Neuronal stem cell (in vitro differentiated cells): ENCODE data around the gene LRRIQ4.

Source experiments
- DNase-seq: peaks from one replicate; pipeline ENCODE4 v3.0.0-alpha.2; 2013; ENCODE audit warnings: low spot score
- H2AFZ ChIP-seq: one replicate; pipeline ENCODE4 v1.6.1; 2013; ENCODE audit warnings: mild to moderate bottlenecking, low read length, inconsistent platforms
- H2AK5ac ChIP-seq: 2 replicates; pipeline ENCODE4 v1.6.1; 2013; ENCODE audit warnings: low read depth, mild to moderate bottlenecking, inconsistent platforms, low read length, moderate library complexity, mixed read lengths
- H2BK120ac ChIP-seq: 2 replicates; pipeline ENCODE4 v1.6.1; 2013; ENCODE audit warnings: low read depth, mild to moderate bottlenecking, inconsistent platforms, low read length, moderate library complexity, mixed read lengths
- H2BK12ac ChIP-seq: one replicate; pipeline ENCODE4 v1.6.1; 2013; ENCODE audit warnings: low read length, inconsistent platforms
- H2BK15ac ChIP-seq: 2 replicates; pipeline ENCODE4 v1.6.1; 2013; ENCODE audit warnings: mild to moderate bottlenecking, low read length, inconsistent platforms, mixed read lengths
- H2BK5ac ChIP-seq: one replicate; pipeline ENCODE4 v1.6.1; 2013; ENCODE audit warnings: inconsistent platforms, mild to moderate bottlenecking, low read length, moderate library complexity
- H3K14ac ChIP-seq: one replicate; pipeline ENCODE4 v1.6.1; 2013; ENCODE audit warnings: low read length, inconsistent platforms
- H3K18ac ChIP-seq: 2 replicates; pipeline ENCODE4 v1.6.1; 2013; ENCODE audit warnings: low read length, inconsistent platforms
- H3K23ac ChIP-seq: 2 replicates; pipeline ENCODE4 v1.6.1; 2013; ENCODE audit warnings: low read depth, mild to moderate bottlenecking, mixed read lengths, low read length, inconsistent platforms; ENCODE audit not compliant: poor library complexity
- H3K27ac ChIP-seq: replicated peaks from 3 replicates; pipeline ENCODE4 v1.5.1; 2013; ENCODE audit warnings: low read length, inconsistent platforms
- H3K27me3 ChIP-seq, 3 experiments: 2 replicates each; pipeline ENCODE4 v1.6.1; 2013; ENCODE audit warnings: low read length in 3 of 3, mild to moderate bottlenecking in 2 of 3, inconsistent platforms in 1 of 3, low read depth in 1 of 3, mixed read lengths in 1 of 3, moderate library complexity in 1 of 3; ENCODE audit not compliant: control insufficient read depth in 3 of 3, insufficient read depth in 3 of 3
- H3K36me3 ChIP-seq, 2 donors: replicated peaks in 1 of 2; 2 replicates each; pipeline ENCODE4 v1.6.1; 2013; ENCODE audit warnings: low read length in 2 of 2; ENCODE audit not compliant: control insufficient read depth in 2 of 2, insufficient read depth in 2 of 2
- H3K4ac ChIP-seq: 2 replicates; pipeline ENCODE4 v1.6.1; 2013; ENCODE audit warnings: inconsistent platforms, mild to moderate bottlenecking, low read length, moderate library complexity
- H3K4me1 ChIP-seq, 2 donors: 1 replicate in 1 of 2; 2 replicates in 1 of 2; pipeline ENCODE4 v1.6.1; 2013; ENCODE audit warnings: low read length in 2 of 2, low read depth in 1 of 2; ENCODE audit not compliant: control insufficient read depth in 2 of 2, insufficient read depth in 1 of 2
- H3K4me2 ChIP-seq: one replicate; pipeline ENCODE4 v1.6.1; 2013; ENCODE audit warnings: mild to moderate bottlenecking, low read length, inconsistent platforms; ENCODE audit not compliant: insufficient read depth, poor library complexity, severe bottlenecking
- H3K4me3 ChIP-seq, 2 donors: 2 replicates each; pipeline ENCODE4 v1.5.1; 2013; ENCODE audit warnings: low read length in 2 of 2, mild to moderate bottlenecking in 2 of 2, inconsistent platforms in 1 of 2, moderate library complexity in 1 of 2
- H3K79me1 ChIP-seq: one replicate; pipeline ENCODE4 v1.6.1; 2013; ENCODE audit warnings: low read depth, mild to moderate bottlenecking, inconsistent platforms, low read length, moderate library complexity
- H3K9ac ChIP-seq: one replicate; pipeline ENCODE4 v1.6.1; 2013; ENCODE audit warnings: mild to moderate bottlenecking, low read depth, low read length, inconsistent platforms; ENCODE audit not compliant: poor library complexity
- H3K9me3 ChIP-seq, 2 donors: replicated peaks in 1 of 2; 2 replicates each; pipeline versions ENCODE3 to v1.6.1; 2013; ENCODE audit warnings: low read length in 2 of 2, mild to moderate bottlenecking in 2 of 2, inconsistent platforms in 1 of 2, low read depth in 1 of 2, mixed read lengths in 1 of 2, moderate library complexity in 1 of 2; ENCODE audit not compliant: control insufficient read depth in 2 of 2, insufficient read depth in 1 of 2
- H4K8ac ChIP-seq: one replicate; pipeline ENCODE4 v1.6.1; 2013; ENCODE audit warnings: low read depth, mild to moderate bottlenecking, inconsistent platforms, low read length, moderate library complexity
- H4K91ac ChIP-seq: one replicate; pipeline ENCODE4 v1.6.1; 2013; ENCODE audit warnings: low read length, low read depth, mild to moderate bottlenecking, inconsistent platforms; ENCODE audit not compliant: poor library complexity
- WGBS, 2 donors: extraction: QIAGEN DNeasy Blood & Tissue Kit; methylation state at CpG; one replicate each; pipeline ENCODE4 v1.1.7; 2013; ENCODE audit warnings: missing lambda C conversion rate in 2 of 2, mixed read lengths in 1 of 2; ENCODE audit not compliant: insufficient read length in 2 of 2, insufficient replicate concordance in 1 of 2; ENCODE audit errors: extremely low coverage in 2 of 2; 5-methylcytosine and 5-hydroxymethylcytosine counted together

LRRIQ4 gene

GRCh38 chr3:169846458-169847193 lies 34.0 kb downstream of the LRRIQ4 start:
- Histone ChIP-seq H3K4me1 (no peaks in the 10 kb centered on the region), H3K4ac (no peak overlapping the region), H3K9ac (no peak overlapping the region), H2BK5ac (no peak overlapping the region), H3K18ac (no peak overlapping the region), H2BK12ac (no peak overlapping the region), H3K14ac (no peak overlapping the region), H2AFZ (no peak overlapping the region), H3K9me3 (no peaks in the 10 kb centered on the region), H3K79me1 (no peaks in the 10 kb centered on the region), H3K36me3 (no peaks in the 10 kb centered on the region), H3K4me2 (no peak overlapping the region), H3K23ac (no peak overlapping the region), H2BK120ac (no peak overlapping the region), H3K27ac (no peak overlapping the region), H2AK5ac (no peak overlapping the region), H3K27me3 (no peaks in the 10 kb centered on the region), H2BK15ac (no peak overlapping the region), H3K4me3 (no peak overlapping the region), H4K91ac (no peak overlapping the region), H4K8ac (no peak overlapping the region)
- no peak for DNase-seq
- no CpG with 5 or more reads among the region's 11 CpGs for WGBS, 2 donors

- Histone ChIP-seq H3K27ac (no peak overlapping the region), H3K18ac (no peak overlapping the region), H3K9ac (no peak overlapping the region), H2AK5ac (no peak overlapping the region), H3K27me3 (no peaks in the 10 kb centered on the region), H2BK12ac (no peak overlapping the region), H3K14ac (no peak overlapping the region), H3K36me3 (no peaks in the 10 kb centered on the region), H2AFZ (no peak overlapping the region), H2BK120ac (no peak overlapping the region), H3K4me3 (no peak overlapping the region), H3K4me1 (no peaks in the 10 kb centered on the region), H3K4me2 (no peak overlapping the region), H4K8ac (no peak overlapping the region), H3K4ac (no peak overlapping the region), H3K9me3 (no peaks in the 10 kb centered on the region), H3K23ac (no peak overlapping the region), H2BK15ac (no peak overlapping the region), H2BK5ac (no peak overlapping the region), H4K91ac (no peak overlapping the region), H3K79me1 (no peaks in the 10 kb centered on the region)
- no CpG with 5 or more reads among the region's 4 CpGs for WGBS, 2 donors
- DNase-seq = no peak
Observed at GRCh38 chr3:169847896-169848295, 35.2 kb downstream of the LRRIQ4 start.

GRCh38 chr3:169848741-169849140 lies 36.1 kb downstream of the LRRIQ4 start:
- Histone ChIP-seq H4K8ac (no peak overlapping the region), H3K4ac (no peak overlapping the region), H2BK5ac (no peak overlapping the region), H2AFZ (no peak overlapping the region), H3K18ac (no peak overlapping the region), H3K79me1 (no peaks in the 10 kb centered on the region), H3K36me3 (no peaks in the 10 kb centered on the region), H3K14ac (no peak overlapping the region), H2AK5ac (no peak overlapping the region), H3K23ac (no peak overlapping the region), H3K27ac (no peak overlapping the region), H2BK120ac (no peak overlapping the region), H3K4me3 (no peak overlapping the region), H3K4me1 (no peaks in the 10 kb centered on the region), H3K9me3 (no peaks in the 10 kb centered on the region), H3K9ac (no peak overlapping the region), H2BK12ac (no peak overlapping the region), H3K4me2 (no peak overlapping the region), H2BK15ac (no peak overlapping the region), H3K27me3 (no peaks in the 10 kb centered on the region), H4K91ac (no peak overlapping the region)
- WGBS, 2 donors = no CpG with 5 or more reads among the region's 3 CpGs
- no peak for DNase-seq

GRCh38 chr3:169850618-169851017 lies 37.9 kb downstream of the LRRIQ4 start:
- H3K36me3 ChIP-seq = no peaks in the 10 kb centered on the region
- no peak overlapping the region for H2AFZ ChIP-seq
- H3K27ac ChIP-seq = no peak overlapping the region
- H3K9ac ChIP-seq = no peak overlapping the region
- H2AK5ac ChIP-seq = no peak overlapping the region
- H2BK12ac ChIP-seq = no peak overlapping the region
- no peak overlapping the region for H2BK5ac ChIP-seq
- H3K4me2 ChIP-seq = no peak overlapping the region
- H3K9me3 ChIP-seq = no peaks in the 10 kb centered on the region
- no peak overlapping the region for H3K14ac ChIP-seq
- H4K91ac ChIP-seq = no peak overlapping the region
- H3K79me1 ChIP-seq = no peaks in the 10 kb centered on the region
- no peak overlapping the region for H3K4ac ChIP-seq
- H3K18ac ChIP-seq = no peak overlapping the region
- no peaks in the 10 kb centered on the region for H3K4me1 ChIP-seq
- no peak overlapping the region for H2BK120ac ChIP-seq
- H3K23ac ChIP-seq = no peak overlapping the region
- H2BK15ac ChIP-seq = no peak overlapping the region
- no peaks in the 10 kb centered on the region for H3K27me3 ChIP-seq
- H4K8ac ChIP-seq = no peak overlapping the region
- DNase-seq = no peak
- no peak overlapping the region for H3K4me3 ChIP-seq
